ENCODE results near the gene TMEM95.

TMEM95 gene

GRCh38 chr17:7383742-7384488, 29.0 kb downstream of the TMEM95 start:
- no peak for TF ChIP-seq CTCF (IDR thresholded peaks at IDR 0.05; ENCODE audit: insufficient read depth, low read length, poor library complexity, severe bottlenecking)
- peak; percentile 82 for DNase-seq (ENCODE audit: extremely low read depth, insufficient read length)
- Histone ChIP-seq H3K4me3 (replicated peaks; ENCODE audit: low read depth, low read length) (peak overlapping the region; percentile 64), H3K36me3 (ENCODE audit: control insufficient read depth, insufficient read depth, low read length) (peaks cover 2% of the 10 kb centered on the region; the same call in 1 of the 2 replicates), H3K27me3 (replicated peaks; ENCODE audit: control insufficient read depth, insufficient read depth, low read length) (no peaks in the 10 kb centered on the region; the same call in 1 of the 2 replicates)

- DNase-seq (ENCODE audit: extremely low read depth, insufficient read length), result no peak
- Histone ChIP-seq H3K27me3 (replicated peaks; ENCODE audit: control insufficient read depth, insufficient read depth, low read length) (no peaks in the 10 kb centered on the region; the same call in 1 of the 2 replicates), H3K4me3 (replicated peaks; ENCODE audit: low read depth, low read length) (peak overlapping the region; percentile 64), H3K36me3 (ENCODE audit: control insufficient read depth, insufficient read depth, low read length) (peaks cover 5% of the 10 kb centered on the region; the same call in 1 of the 2 replicates)
- TF ChIP-seq CTCF (IDR thresholded peaks at IDR 0.05; ENCODE audit: insufficient read depth, low read length, poor library complexity, severe bottlenecking), result no peak
Observed at GRCh38 chr17:7384489-7385081, 29.6 kb downstream of the TMEM95 start.

- Histone ChIP-seq H3K36me3 (ENCODE audit: control insufficient read depth, insufficient read depth, low read length) (peaks cover 14% of the 10 kb centered on the region), H3K4me3 (replicated peaks; ENCODE audit: low read depth, low read length) (no peak overlapping the region), H3K27me3 (replicated peaks; ENCODE audit: control insufficient read depth, insufficient read depth, low read length) (no peaks in the 10 kb centered on the region)
- no peak for TF ChIP-seq CTCF (IDR thresholded peaks at IDR 0.05; ENCODE audit: insufficient read depth, low read length, poor library complexity, severe bottlenecking)
- DNase-seq (ENCODE audit: extremely low read depth, insufficient read length), result no peak
Observed at GRCh38 chr17:7388856-7389255, 33.9 kb downstream of the TMEM95 start.

- no peaks in the 10 kb centered on the region for H3K27me3 ChIP-seq (replicated peaks; ENCODE audit: control insufficient read depth, insufficient read depth, low read length)
- TF ChIP-seq CTCF (IDR thresholded peaks at IDR 0.05; ENCODE audit: insufficient read depth, low read length, poor library complexity, severe bottlenecking), result no peak
- no peak overlapping the region for H3K4me3 ChIP-seq (replicated peaks; ENCODE audit: low read depth, low read length)
- peaks cover 14% of the 10 kb centered on the region for H3K36me3 ChIP-seq (ENCODE audit: control insufficient read depth, insufficient read depth, low read length)
- no peak for DNase-seq (ENCODE audit: extremely low read depth, insufficient read length)
Observed at GRCh38 chr17:7389924-7390910, 35.3 kb downstream of the TMEM95 start.

- no peak overlapping the region for H3K4me3 ChIP-seq (replicated peaks; ENCODE audit: low read depth, low read length)
- TF ChIP-seq CTCF (IDR thresholded peaks at IDR 0.05; ENCODE audit: insufficient read depth, low read length, poor library complexity, severe bottlenecking), result no peak
- peaks cover 14% of the 10 kb centered on the region for H3K36me3 ChIP-seq (ENCODE audit: control insufficient read depth, insufficient read depth, low read length)
- H3K27me3 ChIP-seq (replicated peaks; ENCODE audit: control insufficient read depth, insufficient read depth, low read length), result no peaks in the 10 kb centered on the region
- DNase-seq (ENCODE audit: extremely low read depth, insufficient read length), result no peak
Observed at GRCh38 chr17:7391307-7391706, 36.4 kb downstream of the TMEM95 start.

Measured in GM06990 (cell line).